Mesangial cell (primary cell): ENCODE results near the gene EDDM3A. TPM values are rescaled to one million over a fixed set of nuclear protein-coding genes. Genes with fewer than 3 reads are reported as not detected.

Source experiments
- total RNA-seq: library from RNA; depleted of rRNA; stranded (reverse); fragments of >200 nt; gene quantifications from 2 replicates; pipeline ENCODE4 v1.2.3, GENCODE V29; 2015

The EDDM3A gene, protein sequence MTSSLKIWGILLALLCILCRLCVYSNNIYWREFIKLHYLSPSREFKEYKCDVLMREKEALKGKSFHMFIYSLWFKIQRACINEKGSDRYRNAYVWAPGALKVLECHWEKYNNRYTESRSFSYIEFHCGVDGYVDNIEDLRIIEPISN
- not detected in 2 replicates for total RNA-seq

DNA sequence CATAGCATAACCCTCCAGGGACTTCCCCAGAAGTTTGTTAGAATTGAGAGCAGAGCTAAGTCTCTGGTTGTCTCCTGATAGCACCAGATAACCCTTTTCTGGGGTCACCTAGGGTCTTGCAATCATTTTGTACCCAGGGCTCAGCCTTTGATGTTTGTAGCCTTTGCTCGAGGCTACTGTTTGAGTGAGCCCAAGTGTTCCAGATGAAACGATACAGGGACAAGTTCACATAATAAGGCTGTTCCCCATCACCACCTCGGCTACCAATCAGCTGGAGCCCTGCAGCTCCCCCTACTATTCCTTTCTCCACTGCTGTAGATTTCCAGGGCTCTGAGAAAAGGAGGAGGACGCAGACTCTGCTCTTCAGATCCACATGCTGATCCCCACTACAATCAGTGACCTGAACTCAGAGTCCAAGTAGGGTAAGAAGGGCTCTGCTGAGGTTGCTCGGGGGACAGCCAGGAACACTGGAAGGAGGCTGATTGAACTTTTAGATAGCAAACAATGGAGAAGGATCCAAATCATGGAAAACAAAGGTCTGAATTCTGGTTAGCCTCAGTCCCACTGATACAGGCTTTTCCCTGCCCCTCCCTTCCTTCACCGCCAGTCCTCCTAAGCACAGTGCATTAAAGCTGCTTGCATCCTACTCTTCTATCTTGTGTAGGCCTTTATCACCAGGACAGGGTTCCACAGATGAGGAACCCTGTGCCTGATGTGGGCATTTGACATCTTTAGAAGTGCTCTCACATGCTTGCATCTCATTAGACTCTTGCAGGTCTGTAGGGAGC lies at the start of gene EDDM3A:
EDDM3A (plus strand) TSS at position 317 of the 788 bp plus-strand sequence. CDS start 1,694 bp downstream, outside the sequence.

Other genes with a start within 250 kb of the EDDM3A start
- gene RNASE10, start 240.3 kb upstream of the EDDM3A start, total RNA-seq = not detected in 2 replicates
- gene RNASE9, start 184.8 kb upstream of the EDDM3A start, total RNA-seq = not detected in 2 replicates
- gene RNASE11, start 157.9 kb upstream of the EDDM3A start, total RNA-seq = 0.33 TPM in 1 of 2 replicates, not detected in the other
- not detected in 2 replicates for gene RNASE12, start 154.5 kb upstream of the EDDM3A start, total RNA-seq
- not detected in 2 replicates for gene OR6S1, start 104.2 kb upstream of the EDDM3A start, total RNA-seq
- 7.2 and 11.3 TPM in 2 replicates for gene RNASE4, start 61.3 kb upstream of the EDDM3A start, total RNA-seq
- gene ANG, start 57.1 kb upstream of the EDDM3A start, total RNA-seq = 2.7 and 4.6 TPM in 2 replicates
- gene EDDM3B, start 22.5 kb downstream of the EDDM3A start, total RNA-seq = not detected in 2 replicates
- not detected in 2 replicates for gene RNASE6, start 35.4 kb downstream of the EDDM3A start, total RNA-seq
- gene RNASE1, start 57.0 kb downstream of the EDDM3A start, total RNA-seq = not detected in 2 replicates
- gene RNASE3, start 145.5 kb downstream of the EDDM3A start, total RNA-seq = not detected in 2 replicates
- not detected in 2 replicates for gene RNASE2, start 209.6 kb downstream of the EDDM3A start, total RNA-seq
- gene METTL17, start 244.1 kb downstream of the EDDM3A start, total RNA-seq = 59.5 and 98.1 TPM in 2 replicates